IMR-90 (cell line): ENCODE data around the gene RGS19.

Experiments used
- CEBPB ChIP-seq: IDR thresholded peaks from 2 replicates; pipeline ENCODE4 v1.6.1; 2012; ENCODE audit warnings: low read depth, low read length, improper control_type of control experiment
- CTCF ChIP-seq: conservative IDR thresholded peaks from 2 replicates; pipeline ENCODE4 v1.5.1; 2012; ENCODE audit warnings: mild to moderate bottlenecking, low read depth, low read length, improper control_type of control experiment
- FOS ChIP-seq: fragments of 150-350 bp; IDR thresholded peaks from 2 replicates; pipeline ENCODE4 v1.6.1; 2016; ENCODE audit warnings: low read depth, low read length
- POLR2A ChIP-seq: IDR thresholded peaks from 2 replicates; pipeline ENCODE4 v1.6.1; 2012; ENCODE audit warnings: mild to moderate bottlenecking, low read depth, low read length
- RFX5 ChIP-seq: IDR thresholded peaks from 2 replicates; pipeline ENCODE4 v1.8.0; 2012; ENCODE audit warnings: low read depth, mild to moderate bottlenecking, low read length, moderate library complexity

- no peak for TF ChIP-seq CEBPB
- TF ChIP-seq CTCF = no peak
- no peak for TF ChIP-seq FOS
- TF ChIP-seq POLR2A = no peak
- no peak for TF ChIP-seq RFX5
Measured at GRCh38 chr20:64098471-64099013, 19.2 kb upstream of the RGS19 start.
